Astrocyte (in vitro differentiated cells and primary cell): ENCODE measurements around the gene ATF6. TPM values are rescaled to one million over a fixed set of nuclear protein-coding genes. Genes with fewer than 3 reads are reported as not detected.

Experiments used
- DNase-seq: peaks from one replicate; pipeline ENCODE4 v3.0.0-alpha.2; 2010; ENCODE audit warnings: low read depth
- FAIRE-seq: peaks from 2 replicates; lab custom pipeline; 2011; peaks lifted over from hg19 to GRCh38; lab: Jason Lieb, UNC
- H2AFZ ChIP-seq: 2 replicates; pipeline ENCODE4 v1.6.0; 2012; ENCODE audit warnings: low read depth, low read length, inconsistent platforms
- H3K27ac ChIP-seq: 2 replicates; pipeline ENCODE4 v1.5.1; 2011; ENCODE audit warnings: low read depth, low read length, inconsistent platforms
- H3K27me3 ChIP-seq: 2 replicates; pipeline ENCODE4 v1.6.0; 2011; ENCODE audit warnings: low read length, inconsistent platforms; ENCODE audit not compliant: insufficient read depth
- H3K36me3 ChIP-seq: 2 replicates; pipeline ENCODE4 v1.5.1; 2011; ENCODE audit warnings: low read length, inconsistent platforms; ENCODE audit not compliant: insufficient read depth
- H3K4me1 ChIP-seq: 2 replicates; pipeline ENCODE4 v1.5.1; 2011; ENCODE audit warnings: low read length, inconsistent platforms; ENCODE audit not compliant: insufficient read depth
- H3K4me2 ChIP-seq: 2 replicates; pipeline ENCODE4 v1.6.0; 2012; ENCODE audit warnings: low read length, inconsistent platforms
- H3K4me3 ChIP-seq: 2 replicates; pipeline ENCODE4 v1.5.1; 2011; ENCODE audit warnings: low read depth, mild to moderate bottlenecking, low read length, inconsistent platforms; ENCODE audit not compliant: insufficient read depth
- H3K79me2 ChIP-seq: 2 replicates; pipeline ENCODE4 v1.6.0; 2012; ENCODE audit warnings: mild to moderate bottlenecking, low read length, inconsistent platforms; ENCODE audit not compliant: insufficient read depth
- H3K9ac ChIP-seq: 2 replicates; pipeline ENCODE4 v1.6.0; 2012; ENCODE audit warnings: mild to moderate bottlenecking, low read length, inconsistent platforms
- H3K9me3 ChIP-seq: 2 replicates; pipeline ENCODE4 v1.5.1; 2012; ENCODE audit warnings: low read depth, mild to moderate bottlenecking, low read length, inconsistent platforms; ENCODE audit not compliant: insufficient read depth
- H4K20me1 ChIP-seq: 2 replicates; pipeline ENCODE4 v1.6.0; 2012; ENCODE audit warnings: low read length, inconsistent platforms; ENCODE audit not compliant: insufficient read depth
- H3K27ac Mint-ChIP-seq: one replicate; pipeline ENCODE4 v1.8.0; 2021; ENCODE audit warnings: mild to moderate bottlenecking, mixed read lengths; ENCODE audit not compliant: unreplicated experiment
- H3K27me3 Mint-ChIP-seq: one replicate; pipeline ENCODE4 v1.8.0; 2021; ENCODE audit warnings: low read depth, mixed read lengths; ENCODE audit not compliant: unreplicated experiment
- H3K36me3 Mint-ChIP-seq: one replicate; pipeline ENCODE4 v1.8.0; 2021; ENCODE audit warnings: low read depth, mixed read lengths; ENCODE audit not compliant: unreplicated experiment
- H3K4me1 Mint-ChIP-seq: one replicate; pipeline ENCODE4 v1.8.0; 2021; ENCODE audit warnings: low read depth, mixed read lengths; ENCODE audit not compliant: unreplicated experiment
- H3K4me3 Mint-ChIP-seq: one replicate; pipeline ENCODE4 v1.8.0; 2021; ENCODE audit warnings: mild to moderate bottlenecking, moderate library complexity, mixed read lengths; ENCODE audit not compliant: unreplicated experiment
- H3K9me3 Mint-ChIP-seq: one replicate; pipeline ENCODE4 v1.8.0; 2021; ENCODE audit warnings: mild to moderate bottlenecking, mixed read lengths; ENCODE audit not compliant: unreplicated experiment
- EZH2 ChIP-seq: IDR thresholded peaks from 2 replicates; pipeline ENCODE4 v1.6.1; 2012; ENCODE audit warnings: mild to moderate bottlenecking, low read length, inconsistent platforms; ENCODE audit not compliant: insufficient read depth
- total RNA-seq: library from RNA; stranded (reverse); gene quantifications from 2 replicates; pipeline ENCODE4 v1.2.1, GENCODE V29; 2021
- TF ChIP-seq, protein P1 (sequence below): IDR thresholded peaks from 2 replicates; pipeline ENCODE4 v1.5.1; 2011; ENCODE audit warnings: low read depth, mild to moderate bottlenecking, inconsistent platforms, low read length, moderate library complexity; ENCODE audit not compliant: insufficient read depth

ATF6 gene
- total RNA-seq, 1 donor from 2014 or later = 25.4 TPM

DNA sequence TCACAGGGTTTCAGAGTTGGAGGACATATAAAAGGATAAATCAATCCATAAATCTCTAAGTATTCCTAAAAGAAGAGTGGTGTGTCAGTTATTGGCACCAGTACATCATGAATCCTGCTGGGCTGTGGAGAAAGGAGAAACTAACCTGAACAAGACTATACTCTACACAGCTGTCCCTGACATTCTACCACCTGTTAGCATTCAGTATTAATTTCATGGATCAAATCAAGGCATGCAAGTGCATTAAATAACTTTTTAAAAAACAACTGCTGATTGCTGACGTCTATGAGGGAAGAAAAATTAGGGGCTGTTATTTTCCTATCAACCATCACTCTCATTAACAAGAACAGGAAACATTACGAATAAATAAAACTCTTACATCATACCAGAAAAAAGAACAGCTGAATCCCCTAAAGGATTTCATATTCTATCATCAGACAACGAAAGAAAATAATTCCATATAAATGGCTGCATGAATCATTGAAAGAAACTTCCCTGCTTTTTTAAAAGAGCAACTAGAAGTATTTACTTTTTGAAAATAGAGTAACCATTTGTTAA lies 121.7 kb downstream of the ATF6 start:
- Histone ChIP-seq H3K27me3 (no peaks in the 10 kb centered on the region), H3K27ac (no peak overlapping the region), H3K9ac (no peak overlapping the region), H3K36me3 (no peaks in the 10 kb centered on the region), H3K9me3 (no peaks in the 10 kb centered on the region), H4K20me1 (no peaks in the 10 kb centered on the region), H3K4me1 (peaks cover 9% of the 10 kb centered on the region), H3K4me3 (no peak overlapping the region), H3K79me2 (no peaks in the 10 kb centered on the region), H2AFZ (no peak overlapping the region), H3K4me2 (no peak overlapping the region)
- DNase-seq = no peak
- Mint-ChIP-seq H3K27me3 (no peaks in the 10 kb centered on the region), H3K4me1 (peaks cover 11% of the 10 kb centered on the region), H3K4me3 (no peak overlapping the region), H3K36me3 (peaks cover 14% of the 10 kb centered on the region), H3K9me3 (no peaks in the 10 kb centered on the region), H3K27ac (no peak overlapping the region)
- FAIRE-seq = no peak
- TF ChIP-seq, protein P1, sequence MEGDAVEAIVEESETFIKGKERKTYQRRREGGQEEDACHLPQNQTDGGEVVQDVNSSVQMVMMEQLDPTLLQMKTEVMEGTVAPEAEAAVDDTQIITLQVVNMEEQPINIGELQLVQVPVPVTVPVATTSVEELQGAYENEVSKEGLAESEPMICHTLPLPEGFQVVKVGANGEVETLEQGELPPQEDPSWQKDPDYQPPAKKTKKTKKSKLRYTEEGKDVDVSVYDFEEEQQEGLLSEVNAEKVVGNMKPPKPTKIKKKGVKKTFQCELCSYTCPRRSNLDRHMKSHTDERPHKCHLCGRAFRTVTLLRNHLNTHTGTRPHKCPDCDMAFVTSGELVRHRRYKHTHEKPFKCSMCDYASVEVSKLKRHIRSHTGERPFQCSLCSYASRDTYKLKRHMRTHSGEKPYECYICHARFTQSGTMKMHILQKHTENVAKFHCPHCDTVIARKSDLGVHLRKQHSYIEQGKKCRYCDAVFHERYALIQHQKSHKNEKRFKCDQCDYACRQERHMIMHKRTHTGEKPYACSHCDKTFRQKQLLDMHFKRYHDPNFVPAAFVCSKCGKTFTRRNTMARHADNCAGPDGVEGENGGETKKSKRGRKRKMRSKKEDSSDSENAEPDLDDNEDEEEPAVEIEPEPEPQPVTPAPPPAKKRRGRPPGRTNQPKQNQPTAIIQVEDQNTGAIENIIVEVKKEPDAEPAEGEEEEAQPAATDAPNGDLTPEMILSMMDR = no peak
- no peak for TF ChIP-seq EZH2

DNA sequence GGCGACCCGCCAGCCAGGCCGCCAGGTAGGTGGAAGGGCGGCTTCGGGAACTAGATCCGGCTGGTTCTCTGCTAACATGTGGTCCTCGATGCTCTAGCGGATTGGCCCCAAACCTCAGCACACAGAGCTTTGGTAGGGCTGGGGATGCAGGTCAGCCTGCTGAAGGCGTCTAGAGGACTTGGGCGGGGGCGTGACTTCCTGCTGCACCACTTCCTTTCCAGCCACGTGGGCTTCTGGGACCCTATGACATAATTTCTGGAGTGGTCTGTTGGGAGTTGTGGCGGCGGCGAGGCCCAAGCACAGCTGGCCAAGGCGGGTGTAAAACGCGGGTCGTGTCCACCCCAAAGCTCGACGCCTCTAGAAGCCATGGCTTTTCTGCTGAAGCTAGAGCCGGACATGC lies 124.5 kb downstream of the ATF6 start:
- no peaks in the 10 kb centered on the region for H3K9me3 ChIP-seq
- FAIRE-seq (no peak), DNase-seq (no peak)
- H3K4me1 Mint-ChIP-seq = peaks cover 5% of the 10 kb centered on the region
- no peaks in the 10 kb centered on the region for H3K9me3 Mint-ChIP-seq
- no peaks in the 10 kb centered on the region for H3K36me3 ChIP-seq
- TF ChIP-seq, protein P1 = no peak
- TF ChIP-seq EZH2 = no peak
- no peak overlapping the region for H3K27ac Mint-ChIP-seq
- no peak overlapping the region for H3K9ac ChIP-seq
- H3K27me3 ChIP-seq = no peaks in the 10 kb centered on the region
- H3K4me2 ChIP-seq = no peak overlapping the region
- no peak overlapping the region for H3K4me3 Mint-ChIP-seq
- H3K4me3 ChIP-seq = no peak overlapping the region
- no peaks in the 10 kb centered on the region for H4K20me1 ChIP-seq
- H3K4me1 ChIP-seq = no peaks in the 10 kb centered on the region
- no peak overlapping the region for H3K27ac ChIP-seq
- peaks cover 14% of the 10 kb centered on the region for H3K36me3 Mint-ChIP-seq
- no peaks in the 10 kb centered on the region for H3K27me3 Mint-ChIP-seq
- H3K79me2 ChIP-seq = no peaks in the 10 kb centered on the region
- no peak overlapping the region for H2AFZ ChIP-seq

DNA sequence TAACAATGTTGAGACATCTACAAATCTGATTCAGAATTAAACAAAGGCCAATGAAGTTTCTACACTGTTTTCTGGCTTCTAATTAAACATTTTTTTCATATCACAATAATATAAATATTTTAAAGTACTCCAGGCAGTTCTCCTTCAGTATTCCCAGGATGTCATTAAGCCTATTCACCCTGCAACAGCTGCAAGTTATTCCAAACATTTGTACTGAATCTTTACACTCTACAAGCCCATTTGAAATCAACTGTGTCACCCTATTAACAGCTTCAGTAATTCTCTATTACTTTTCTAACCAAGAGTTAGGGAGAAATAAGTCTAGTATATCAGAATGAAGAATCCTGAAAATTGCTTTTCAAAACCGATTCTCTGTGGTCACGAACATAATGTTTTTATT lies 133.0 kb downstream of the ATF6 start:
- Histone ChIP-seq H3K27me3 (no peaks in the 10 kb centered on the region), H3K4me3 (no peak overlapping the region), H3K4me2 (no peak overlapping the region), H4K20me1 (no peaks in the 10 kb centered on the region), H2AFZ (no peak overlapping the region), H3K27ac (no peak overlapping the region), H3K9me3 (no peaks in the 10 kb centered on the region), H3K36me3 (no peaks in the 10 kb centered on the region), H3K4me1 (no peaks in the 10 kb centered on the region), H3K9ac (no peak overlapping the region), H3K79me2 (no peaks in the 10 kb centered on the region)
- H3K36me3 Mint-ChIP-seq = no peaks in the 10 kb centered on the region
- DNase-seq = no peak
- FAIRE-seq = no peak
- H3K4me1 Mint-ChIP-seq = no peaks in the 10 kb centered on the region
- no peak overlapping the region for H3K27ac Mint-ChIP-seq
- TF ChIP-seq, protein P1 = no peak
- no peak for TF ChIP-seq EZH2
- H3K27me3 Mint-ChIP-seq = no peaks in the 10 kb centered on the region
- H3K9me3 Mint-ChIP-seq = no peaks in the 10 kb centered on the region
- no peak overlapping the region for H3K4me3 Mint-ChIP-seq
